ENCODE results near the gene SNED1.

The SNED1 gene

GRCh38 chr2:241048149-241048948, 49.9 kb downstream of the SNED1 start:
- DNase-seq (ENCODE audit: low read depth in 2 of 2): no peak

- DNase-seq (ENCODE audit: low read depth in 2 of 2): no peak
These were observed 50.5 kb downstream of the SNED1 start for GRCh38 chr2:241048949-241049343.

GRCh38 chr2:241049739-241050623, 51.6 kb downstream of the SNED1 start:
- DNase-seq (ENCODE audit: low read depth in 2 of 2): no peak

DNA sequence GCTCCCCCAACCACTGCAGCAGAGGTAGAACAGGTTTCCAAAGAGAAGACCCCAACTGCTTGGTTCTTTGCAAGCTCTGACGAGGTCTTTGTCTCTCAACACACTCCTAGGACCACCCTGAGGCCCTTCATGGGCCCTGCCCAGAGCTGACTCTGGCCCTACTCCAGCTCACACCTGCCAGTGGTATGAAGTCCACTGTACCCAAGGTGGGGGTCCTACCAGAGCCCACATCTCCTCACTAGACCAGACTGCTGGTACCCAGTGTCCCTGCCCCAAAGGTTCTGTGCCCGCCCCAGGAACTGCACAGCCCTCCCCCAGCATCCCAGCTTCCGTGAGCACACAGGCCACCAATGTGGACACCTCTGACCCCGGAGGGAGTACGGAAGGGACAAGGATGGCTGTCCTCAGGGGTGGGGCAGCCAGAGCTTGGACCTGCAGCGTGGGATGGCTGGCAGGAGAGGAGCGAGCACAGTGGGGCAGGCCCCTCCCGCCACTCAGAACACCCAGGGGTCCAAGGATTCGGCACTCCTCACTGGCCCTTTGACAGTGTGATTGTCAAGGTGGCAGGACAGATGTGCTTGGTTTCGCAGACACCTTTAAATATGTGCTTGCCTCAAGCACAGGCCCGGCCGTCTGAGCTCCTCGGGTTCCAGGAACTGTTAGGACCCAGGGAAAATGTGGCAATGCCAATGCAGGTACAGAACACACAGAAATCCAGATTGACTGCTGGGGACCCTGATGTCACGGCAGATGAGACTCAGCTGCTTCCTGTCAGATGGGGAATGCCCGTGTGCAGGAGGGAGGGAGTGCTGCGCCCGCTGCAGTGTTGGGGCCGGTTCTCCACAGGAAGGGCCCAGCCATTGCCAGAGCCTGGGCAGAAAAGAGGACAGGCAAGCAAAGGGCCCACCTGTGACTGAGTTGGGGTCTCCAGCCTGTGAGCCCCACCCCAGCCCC, 52.5 kb downstream of the SNED1 start:
- DNase-seq (ENCODE audit: low read depth in 2 of 2): no peak

- no peak for DNase-seq (ENCODE audit: low read depth in 2 of 2)
These were observed 53.4 kb downstream of the SNED1 start for GRCh38 chr2:241051578-241052487.

DNA sequence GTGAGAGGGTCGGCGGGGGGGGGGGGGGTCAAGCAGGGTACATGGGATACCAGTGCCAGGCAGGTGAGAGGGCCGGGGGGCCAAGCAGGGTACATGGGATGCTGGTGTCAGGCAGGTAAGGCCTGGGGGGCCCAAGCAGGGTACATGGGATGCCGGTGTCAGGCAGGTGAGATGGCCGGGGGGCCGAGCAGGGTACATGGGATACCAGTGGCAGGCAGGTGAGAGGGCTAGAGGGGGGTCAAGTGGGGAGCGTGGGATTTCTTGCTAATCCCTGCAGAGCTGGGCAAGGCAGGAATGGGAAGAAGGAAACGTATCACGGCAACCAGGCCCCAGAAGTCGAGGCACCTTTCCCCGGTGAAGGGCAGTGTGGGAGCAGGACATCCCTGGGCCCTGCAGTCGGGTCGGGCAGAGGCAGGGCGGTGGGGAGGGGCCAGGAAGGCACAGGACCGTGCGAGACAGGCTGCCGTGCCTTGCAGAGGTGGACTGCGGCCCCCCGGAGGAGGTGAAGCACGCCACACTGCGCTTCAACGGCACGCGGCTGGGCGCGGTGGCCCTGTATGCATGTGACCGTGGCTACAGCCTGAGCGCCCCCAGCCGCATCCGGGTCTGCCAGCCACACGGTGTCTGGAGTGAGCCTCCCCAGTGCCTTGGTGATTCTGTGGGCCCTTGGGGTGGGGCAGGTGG, 54.4 kb downstream of the SNED1 start:
- DNase-seq (ENCODE audit: low read depth in 2 of 2): no peak

GRCh38 chr2:241053576-241054251, 55.3 kb downstream of the SNED1 start:
- DNase-seq (ENCODE audit: low read depth in 2 of 2): no peak

GRCh38 chr2:241061275-241061674, 62.9 kb downstream of the SNED1 start:
- DNase-seq (ENCODE audit: low read depth in 2 of 2): no peak

- DNase-seq (ENCODE audit: low read depth in 2 of 2): no peak
These were observed 64.1 kb downstream of the SNED1 start for GRCh38 chr2:241062389-241063092.

DNA sequence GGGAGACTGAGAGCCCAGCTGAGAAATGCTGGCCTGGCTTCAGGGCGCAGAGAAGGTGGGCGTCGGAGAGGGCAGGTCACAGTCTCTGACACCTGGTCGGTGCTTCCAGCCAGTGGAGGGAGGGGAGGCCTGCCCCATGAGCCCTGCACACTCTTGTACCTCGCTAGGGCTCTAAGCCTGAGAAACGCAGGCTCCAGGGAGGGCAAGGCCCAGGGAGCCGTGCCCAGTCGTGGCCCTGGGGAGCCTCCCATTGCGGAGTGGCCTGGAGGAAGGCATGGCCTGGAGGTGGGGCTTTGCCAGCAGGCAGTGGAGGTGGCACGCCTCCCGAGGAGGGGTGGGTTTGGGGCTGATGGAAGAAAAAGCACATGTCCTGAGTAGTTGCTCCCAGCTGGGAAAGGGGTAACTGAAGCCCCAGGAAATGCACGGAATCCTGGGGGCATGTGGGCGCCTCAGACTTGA, 64.7 kb downstream of the SNED1 start:
- DNase-seq (ENCODE audit: low read depth in 2 of 2): no peak

DNA sequence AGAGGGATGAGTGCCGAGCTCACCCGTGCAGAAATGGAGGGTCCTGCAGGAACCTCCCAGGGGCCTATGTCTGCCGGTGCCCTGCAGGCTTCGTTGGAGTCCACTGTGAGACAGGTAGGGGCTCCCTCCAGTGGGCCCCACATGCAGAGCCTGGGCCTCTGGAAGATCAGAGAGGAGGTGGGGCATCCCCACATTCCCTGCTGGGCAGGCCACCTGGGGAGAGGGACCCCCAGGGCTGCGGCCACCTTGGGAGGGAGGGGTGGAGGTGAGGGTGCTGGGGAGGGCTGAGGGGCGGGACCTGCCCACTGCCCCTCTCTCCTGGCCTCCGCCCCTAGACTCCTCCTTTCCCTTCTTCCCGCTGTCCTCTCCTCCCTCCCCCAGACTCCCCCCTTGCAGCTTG, 65.2 kb downstream of the SNED1 start:
- no peak for DNase-seq (ENCODE audit: low read depth in 2 of 2)

- DNase-seq (ENCODE audit: low read depth in 2 of 2): peak; percentile 23 to 27
These were observed 65.8 kb downstream of the SNED1 start for GRCh38 chr2:241064008-241064801.

DNA sequence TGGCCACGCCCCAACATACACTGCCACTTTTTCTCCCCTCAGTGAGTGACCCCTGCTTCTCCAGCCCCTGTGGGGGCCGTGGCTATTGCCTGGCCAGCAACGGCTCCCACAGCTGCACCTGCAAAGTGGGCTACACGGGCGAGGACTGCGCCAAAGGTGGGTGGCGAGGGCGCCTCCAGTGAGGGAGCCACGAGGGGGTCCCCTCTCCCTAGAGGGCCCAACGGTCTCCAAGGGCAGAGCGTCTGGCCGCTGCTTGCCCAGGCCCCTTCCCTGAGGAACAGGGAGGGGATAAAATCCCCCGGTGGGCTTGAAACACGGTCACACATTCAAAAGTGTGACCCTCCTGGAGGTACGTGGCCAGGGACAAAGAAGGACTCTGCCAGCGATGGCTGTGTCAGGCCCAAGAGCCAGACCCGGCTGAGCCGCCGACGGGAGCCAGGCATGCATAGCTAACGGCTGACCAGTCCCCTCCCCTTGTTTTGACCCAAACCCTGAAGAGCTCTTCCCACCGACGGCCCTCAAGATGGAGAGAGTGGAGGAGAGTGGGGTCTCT, 66.5 kb downstream of the SNED1 start:
- no peak for DNase-seq (ENCODE audit: low read depth in 2 of 2)

DNA sequence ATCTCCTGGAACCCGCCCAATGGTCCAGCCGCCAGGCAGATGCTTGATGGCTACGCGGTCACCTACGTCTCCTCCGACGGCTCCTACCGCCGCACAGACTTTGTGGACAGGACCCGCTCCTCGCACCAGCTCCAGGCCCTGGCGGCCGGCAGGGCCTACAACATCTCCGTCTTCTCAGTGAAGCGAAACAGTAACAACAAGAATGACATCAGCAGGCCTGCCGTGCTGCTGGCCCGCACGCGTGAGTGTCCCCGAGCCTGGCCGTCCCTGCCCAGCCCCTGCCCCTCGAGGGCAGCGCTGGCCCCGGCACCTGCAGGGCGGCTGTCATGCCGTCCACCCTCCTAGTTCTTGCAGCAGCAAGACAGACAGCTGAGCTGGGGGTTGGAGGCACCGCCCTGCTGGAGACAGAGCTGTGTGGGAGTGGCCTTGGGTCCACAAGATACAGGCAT, 67.0 kb downstream of the SNED1 start:
- no peak for DNase-seq (ENCODE audit: low read depth in 2 of 2)

DNA sequence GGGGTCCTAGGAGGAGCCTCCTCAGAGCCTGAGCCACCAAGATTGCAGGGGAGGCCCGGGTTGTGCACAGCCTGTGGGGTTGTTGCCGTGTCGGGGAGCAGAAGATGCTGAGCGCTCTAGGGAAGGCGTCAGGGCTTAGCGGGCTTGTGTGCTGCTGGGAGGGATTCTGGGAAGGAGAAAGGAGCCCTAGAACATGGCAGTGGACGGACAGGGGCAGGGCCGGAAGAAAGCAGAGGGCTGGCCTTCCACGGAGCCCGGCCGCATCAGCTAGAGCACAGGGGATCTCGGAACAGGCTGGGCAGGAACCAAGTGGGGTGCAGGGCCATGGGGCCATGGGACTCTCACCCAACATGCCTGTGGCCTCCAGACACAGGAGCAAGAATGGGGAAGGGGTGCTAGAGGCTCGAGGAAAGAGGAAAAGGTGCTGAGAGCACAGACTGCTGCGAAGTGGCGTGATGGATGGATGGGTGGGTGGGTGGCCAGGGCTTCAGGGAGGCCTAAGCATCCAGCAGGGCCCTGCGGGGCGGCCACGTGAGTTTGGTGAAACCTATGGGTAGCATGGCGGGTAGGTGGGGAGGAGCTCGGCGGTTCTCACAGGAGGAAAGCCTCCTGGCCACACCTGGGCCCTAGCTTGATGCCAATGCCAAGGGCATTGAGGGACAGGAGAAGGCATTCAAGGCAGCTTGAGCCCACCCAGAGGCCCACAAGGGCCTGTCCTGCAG, 67.9 kb downstream of the SNED1 start:
- no peak for DNase-seq (ENCODE audit: low read depth in 2 of 2)

GRCh38 chr2:241066893-241067341, 68.5 kb downstream of the SNED1 start:
- no peak for DNase-seq (ENCODE audit: low read depth in 2 of 2)
